GM12878 (cell line): ENCODE measurements around the gene EPB41L4B. TPM values are rescaled to one million over a fixed set of nuclear protein-coding genes. Genes with fewer than 3 reads are reported as not detected.
"Not testable (repeated sequence)": the region's sequence is repeated elsewhere in the genome, so short reads cannot be mapped to it uniquely, and the experiment has no call there.

ENCODE experiments used
- ATAC-seq: fragments of 200-7000 bp; cut with Tn5 transposase; 3 replicates; pipeline ENCODE4 v1.9.1; 2020; ENCODE audit warnings: mild to moderate bottlenecking, moderate library complexity
- BruUV-seq: library from RNA; stranded (reverse); fragments of 400-500 nt; replicated peaks from 2 replicates; lab custom pipeline; 2021; lab: Mats Ljungman, UMichigan
- CTCF ChIA-PET: fragments of 300-600 bp; sonication (Branson Sonifier 250); formaldehyde crosslinking; extraction: SDS; loops from one replicate; lab custom pipeline; 2021; ENCODE audit warnings: inconsistent platforms; lab: Yijun Ruan, JAX
- POLR2A ChIA-PET: fragments of 350-600 bp; formaldehyde crosslinking; extraction: SDS; loops from one replicate; lab custom pipeline; 2021; ENCODE audit warnings: inconsistent platforms; lab: Charles Lee
- RAD21 ChIA-PET: fragments of 300-600 bp; sonication (Branson Sonifier 250); formaldehyde crosslinking; loops from one replicate; lab custom pipeline; 2023; ENCODE audit warnings: antibody characterized with exemption; ENCODE audit not compliant: unreplicated experiment; lab: Charles Lee
- SMC1A ChIA-PET: fragments of 300-600 bp; sonication (Branson Sonifier 250); formaldehyde crosslinking; loops from one replicate; lab custom pipeline; 2023; ENCODE audit not compliant: unreplicated experiment, uncharacterized antibody; lab: Charles Lee
- DNase-seq: peaks from one replicate; pipeline ENCODE4 v3.0.0-alpha.2; 2011; ENCODE audit warnings: low read depth, low spot score
- FAIRE-seq: peaks from 3 replicates; lab custom pipeline; 2011; peaks lifted over from hg19 to GRCh38; lab: Jason Lieb, UNC
- H2AFZ ChIP-seq: 2 replicates; pipeline ENCODE4 v1.6.0; 2011; ENCODE audit warnings: low read depth, low read length, control low read depth; ENCODE audit not compliant: control insufficient read depth
- H3K27ac ChIP-seq: 2 replicates; pipeline ENCODE4 v1.5.1; 2011; ENCODE audit warnings: control low read depth; ENCODE audit not compliant: control insufficient read depth, insufficient read depth
- H3K27me3 ChIP-seq, 2 experiments: replicated peaks in 1 of 2; 2 replicates each; pipeline versions ENCODE4 v1.6.0 to v1.6.1; 2011; ENCODE audit warnings: low read length in 1 of 2; ENCODE audit not compliant: control insufficient read depth in 2 of 2, insufficient read depth in 2 of 2
- H3K36me3 ChIP-seq, 2 experiments: 2 replicates each; pipeline ENCODE4 v1.5.1; 2011; ENCODE audit warnings: low read length in 1 of 2; ENCODE audit not compliant: control insufficient read depth in 2 of 2, insufficient read depth in 2 of 2
- H3K4me1 ChIP-seq: 2 replicates; pipeline ENCODE4 v1.6.1; 2011; ENCODE audit warnings: mild to moderate bottlenecking, low read length, moderate library complexity, mixed read lengths; ENCODE audit not compliant: control insufficient read depth, insufficient read depth
- H3K4me2 ChIP-seq: 2 replicates; pipeline ENCODE4 v1.6.0; 2011; ENCODE audit warnings: control low read depth; ENCODE audit not compliant: control insufficient read depth, insufficient read depth
- H3K4me3 ChIP-seq: fragments of 200-600 bp; sonication (generic); 2 replicates; pipeline ENCODE4 v1.5.1; 2016
- H3K79me2 ChIP-seq: 2 replicates; pipeline ENCODE4 v1.6.0; 2011; ENCODE audit warnings: low read length; ENCODE audit not compliant: control insufficient read depth, insufficient read depth
- H3K9ac ChIP-seq: 2 replicates; pipeline ENCODE4 v1.8.0; 2011; ENCODE audit warnings: low read length, control low read depth, mixed read lengths; ENCODE audit not compliant: control insufficient read depth, insufficient read depth
- H3K9me3 ChIP-seq: replicated peaks from 3 replicates; pipeline ENCODE4 v1.5.1; 2011; ENCODE audit warnings: mild to moderate bottlenecking, low read length; ENCODE audit not compliant: control insufficient read depth, insufficient read depth
- H4K20me1 ChIP-seq: 2 replicates; pipeline ENCODE4 v1.6.0; 2011; ENCODE audit not compliant: control insufficient read depth, insufficient read depth
- BCL11A ChIP-seq: IDR thresholded peaks from 2 replicates; pipeline ENCODE4 v1.6.1; 2011; ENCODE audit warnings: low read depth, low read length
- CHD1 ChIP-seq: IDR thresholded peaks from 2 replicates; pipeline ENCODE4 v1.6.1; 2012; ENCODE audit warnings: low read depth, low read length, improper control_type of control experiment
- DPF2 ChIP-seq: fragments of 450-650 bp; IDR thresholded peaks from 2 replicates; pipeline ENCODE4 v1.6.1; 2017; ENCODE audit warnings: mild to moderate bottlenecking
- FOXM1 ChIP-seq: IDR thresholded peaks from 2 replicates; pipeline ENCODE4 v1.6.1; 2012; ENCODE audit warnings: low read depth, mild to moderate bottlenecking, inconsistent platforms, low read length, moderate library complexity
- KLF5 ChIP-seq: fragments of 450-650 bp; IDR thresholded peaks from 2 replicates; pipeline ENCODE4 v1.6.1; 2014; ENCODE audit warnings: mild to moderate bottlenecking; ENCODE audit not compliant: partially characterized antibody
- NBN ChIP-seq: fragments of 450-650 bp; IDR thresholded peaks from 2 replicates; pipeline ENCODE4 v1.6.1; 2016
- SPI1 ChIP-seq: IDR thresholded peaks from 2 replicates; pipeline ENCODE4 v1.6.1; 2011; ENCODE audit warnings: low read depth, mild to moderate bottlenecking, low read length, moderate library complexity, borderline replicate concordance; ENCODE audit not compliant: insufficient read depth
- SRF ChIP-seq, 2 experiments: IDR thresholded peaks; 2 replicates each; pipeline ENCODE4 v1.6.1; 2011; ENCODE audit warnings: low read depth in 2 of 2, low read length in 2 of 2, mild to moderate bottlenecking in 1 of 2, moderate library complexity in 1 of 2
- YBX1 ChIP-seq: fragments of 450-650 bp; IDR thresholded peaks from 2 replicates; pipeline ENCODE4 v1.6.1; 2016; ENCODE audit warnings: antibody characterized with exemption
- ZBED1 ChIP-seq: IDR thresholded peaks from 2 replicates; pipeline ENCODE4 v1.6.1; 2016; ENCODE audit warnings: borderline replicate concordance
- WGBS: methylation state at CpG from one replicate; pipeline ENCODE4 v1.1.6; 2016; ENCODE audit warnings: low lambda C conversion rate; ENCODE audit not compliant: insufficient replicate concordance, insufficient coverage; ENCODE audit errors: missing lambda C conversion rate; 5-methylcytosine and 5-hydroxymethylcytosine counted together
- in situ Hi-C: fragments of 300-500 bp; cut with MboI; formaldehyde crosslinking; loops from 9 replicates; pipeline ENCODE4 v1.14.3; 2018; ENCODE audit warnings: mixed read lengths
- intact Hi-C: fragments of 100-400 bp; cut with micrococcal nuclease; formaldehyde crosslinking; loops from one replicate; pipeline ENCODE4 v1.14.2; 2022; ENCODE audit not compliant: unreplicated experiment
- polyA plus RNA-seq, 11 experiments: library from polyadenylated mRNA; depleted of rRNA in 4 of 11; unstranded in 6 of 11; stranded (reverse) in 5 of 11; fragments of >200 nt; fragmentation: Nextera tagmentation in 4 of 11; fragmentation: Illumina TruSeq in 1 of 11; extraction: Ambion mirVana in 4 of 11; extraction: Trizol in 1 of 11; gene quantifications; 1 replicate in 1 of 11; 2 replicates in 10 of 11; pipeline versions ENCODE4 v1.2.1 to v1.2.3, GENCODE V29; 2011 to 2016; ENCODE audit warnings: inconsistent platforms in 2 of 11, missing spikeins in 2 of 11, low read depth in 1 of 11
- total RNA-seq, 4 experiments: library from RNA; depleted of rRNA in 3 of 4; stranded (reverse); fragments of >200 nt in 3 of 4; fragmentation: Illumina TruSeq in 1 of 4; extraction: Trizol in 1 of 4; gene quantifications; 2 replicates each; pipeline versions ENCODE4 v1.2.1 to v1.2.3, GENCODE V29; 2013 to 2021
- TF ChIP-seq, protein P1 (sequence below): fragments of 450-650 bp; IDR thresholded peaks from 2 replicates; pipeline ENCODE4 v1.6.1; 2017; ENCODE audit warnings: mild to moderate bottlenecking, low read depth, inconsistent platforms; ENCODE audit not compliant: poor library complexity, severe bottlenecking
- TF ChIP-seq, protein P2 (sequence below): fragments of 450-650 bp; IDR thresholded peaks from 2 replicates; pipeline ENCODE4 v1.6.1; 2014; ENCODE audit warnings: mild to moderate bottlenecking

Gene EPB41L4B
- total and polyA plus RNA-seq, 10 of the 15 experiments (the other 5 are each of a cell fraction or from before 2014, with no cell fraction given) = 0.04 to 0.75 (median 0.13) TPM; not detected in 1

DNA sequence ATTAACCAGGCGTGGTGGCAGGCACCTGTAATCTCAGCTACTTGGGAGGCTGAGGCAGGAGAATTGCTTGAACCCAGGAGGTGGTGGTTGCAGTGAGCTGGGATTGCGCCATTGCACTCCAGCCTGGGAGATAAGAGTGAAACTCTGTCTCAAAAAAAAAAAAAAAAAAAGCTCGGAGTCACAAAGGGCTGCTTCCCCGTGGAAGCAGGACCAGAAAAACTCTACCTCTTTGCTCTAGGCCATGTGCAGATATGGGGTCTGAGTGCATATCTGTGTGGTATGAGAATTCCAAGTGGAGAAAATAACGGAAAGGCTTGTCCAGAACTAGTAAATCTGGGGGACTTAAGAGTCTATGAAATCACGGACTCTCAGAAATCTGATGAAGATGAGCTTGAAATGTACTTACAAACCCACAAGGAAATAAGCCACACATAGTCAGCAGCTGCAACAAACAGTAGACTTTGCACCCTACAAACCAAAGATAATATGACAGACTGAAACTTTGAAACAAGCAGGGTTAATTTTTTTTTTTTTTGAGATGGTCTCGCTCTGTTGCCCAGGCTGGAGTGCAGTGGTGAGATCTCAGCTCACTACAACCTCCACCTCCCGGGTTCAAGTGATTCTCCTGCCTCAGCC, 38.2 kb upstream of the EPB41L4B start:
- H4K20me1 ChIP-seq, BruUV-seq, H3K27ac ChIP-seq, H3K4me3 ChIP-seq, DNase-seq, H2AFZ ChIP-seq, in situ Hi-C loops, H3K36me3 ChIP-seq, H3K4me1 ChIP-seq, ATAC-seq, H3K4me2 ChIP-seq, H3K9me3 ChIP-seq, H3K9ac ChIP-seq, POLR2A ChIA-PET, H3K79me2 ChIP-seq, intact Hi-C loops, H3K27me3 ChIP-seq, FAIRE-seq: not testable (repeated sequence)
- RAD21 ChIA-PET = interaction anchor here (0.7 to 1.1 kb wide), 4 partner anchors 10 to 53 kb away, joined by 3 read pairs; no protein-coding TSS in a partner anchor
- WGBS = 41% methylated on average over 6 of the region's 8 CpGs
- CTCF ChIA-PET = interaction anchor here (1.2 kb wide), 1 partner anchor 20 kb away, joined by 3 read pairs; no protein-coding TSS in a partner anchor
- SMC1A ChIA-PET = interaction anchor here (0.6 kb wide), 1 partner anchor 155 kb away, joined by 3 read pairs; no protein-coding TSS in a partner anchor

DNA sequence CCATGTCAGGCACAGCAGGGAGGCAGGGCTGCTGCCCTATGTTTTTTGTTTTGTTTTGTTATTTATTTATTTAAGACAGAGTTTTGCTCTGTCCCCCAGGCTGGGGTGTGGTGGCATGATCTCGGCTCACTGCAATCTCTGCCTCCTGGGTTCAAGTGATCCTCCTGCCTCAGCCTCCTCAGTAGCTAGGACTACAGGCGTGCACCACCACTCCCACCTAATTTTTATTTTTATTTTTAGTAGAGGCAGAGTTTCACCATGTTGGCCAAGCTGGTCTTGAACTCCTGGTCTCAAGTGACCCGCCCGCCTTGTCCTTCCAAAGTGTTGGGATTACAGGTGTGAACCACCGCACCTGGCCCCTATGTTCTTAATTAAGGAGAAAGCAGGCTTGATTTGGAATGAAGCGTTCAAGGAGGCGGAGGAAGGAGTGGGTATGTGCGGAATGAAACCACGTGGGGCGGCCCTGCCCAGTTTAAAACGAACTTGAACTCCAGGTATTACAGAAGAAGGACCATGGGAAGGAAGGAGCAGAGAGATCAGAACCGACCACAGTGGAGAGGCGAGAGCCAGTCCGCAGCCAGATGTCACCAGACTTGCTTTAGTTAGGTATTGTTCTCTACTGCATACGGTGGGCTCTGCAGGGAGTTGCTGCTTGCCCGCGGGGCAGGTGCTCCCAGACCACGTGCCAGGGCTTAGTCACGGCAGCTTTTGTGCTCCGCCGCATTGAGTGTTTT, 34.9 kb upstream of the EPB41L4B start:
- no peak overlapping the region for H3K4me2 ChIP-seq
- no peaks in the 10 kb centered on the region for H3K27me3 ChIP-seq
- H3K79me2 ChIP-seq = no peaks in the 10 kb centered on the region
- intact Hi-C loops = no loop called here
- no peak for ATAC-seq
- no peak overlapping the region for H3K9ac ChIP-seq
- H3K4me3 ChIP-seq = no peak overlapping the region
- no peak for DNase-seq
- no peak overlapping the region for H3K27ac ChIP-seq
- ChIA-PET RAD21 (no interaction called here), POLR2A (no interaction called here)
- no peaks in the 10 kb centered on the region for H3K36me3 ChIP-seq
- BruUV-seq = no TSS peak
- no peak for FAIRE-seq
- no peak overlapping the region for H2AFZ ChIP-seq
- TF ChIP-seq YBX1 (no peak), DPF2 (no peak), KLF5 (no peak), FOXM1 (no peak), SPI1 (no peak), ZBED1 (no peak), SRF (IDR thresholded peaks at IDR 0.05; ENCODE audit: low read depth in 2 of 2, low read length in 2 of 2) (no peak), CHD1 (no peak), NBN (no peak), BCL11A (no peak)
- TF ChIP-seq, protein P1, sequence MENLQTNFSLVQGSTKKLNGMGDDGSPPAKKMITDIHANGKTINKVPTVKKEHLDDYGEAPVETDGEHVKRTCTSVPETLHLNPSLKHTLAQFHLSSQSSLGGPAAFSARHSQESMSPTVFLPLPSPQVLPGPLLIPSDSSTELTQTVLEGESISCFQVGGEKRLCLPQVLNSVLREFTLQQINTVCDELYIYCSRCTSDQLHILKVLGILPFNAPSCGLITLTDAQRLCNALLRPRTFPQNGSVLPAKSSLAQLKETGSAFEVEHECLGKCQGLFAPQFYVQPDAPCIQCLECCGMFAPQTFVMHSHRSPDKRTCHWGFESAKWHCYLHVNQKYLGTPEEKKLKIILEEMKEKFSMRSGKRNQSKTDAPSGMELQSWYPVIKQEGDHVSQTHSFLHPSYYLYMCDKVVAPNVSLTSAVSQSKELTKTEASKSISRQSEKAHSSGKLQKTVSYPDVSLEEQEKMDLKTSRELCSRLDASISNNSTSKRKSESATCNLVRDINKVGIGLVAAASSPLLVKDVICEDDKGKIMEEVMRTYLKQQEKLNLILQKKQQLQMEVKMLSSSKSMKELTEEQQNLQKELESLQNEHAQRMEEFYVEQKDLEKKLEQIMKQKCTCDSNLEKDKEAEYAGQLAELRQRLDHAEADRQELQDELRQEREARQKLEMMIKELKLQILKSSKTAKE = no peak
- TF ChIP-seq, protein P2, sequence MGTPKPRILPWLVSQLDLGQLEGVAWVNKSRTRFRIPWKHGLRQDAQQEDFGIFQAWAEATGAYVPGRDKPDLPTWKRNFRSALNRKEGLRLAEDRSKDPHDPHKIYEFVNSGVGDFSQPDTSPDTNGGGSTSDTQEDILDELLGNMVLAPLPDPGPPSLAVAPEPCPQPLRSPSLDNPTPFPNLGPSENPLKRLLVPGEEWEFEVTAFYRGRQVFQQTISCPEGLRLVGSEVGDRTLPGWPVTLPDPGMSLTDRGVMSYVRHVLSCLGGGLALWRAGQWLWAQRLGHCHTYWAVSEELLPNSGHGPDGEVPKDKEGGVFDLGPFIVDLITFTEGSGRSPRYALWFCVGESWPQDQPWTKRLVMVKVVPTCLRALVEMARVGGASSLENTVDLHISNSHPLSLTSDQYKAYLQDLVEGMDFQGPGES = no peak
- TF ChIP-seq, all 136 proteins: peak for 0
- no peaks in the 10 kb centered on the region for H4K20me1 ChIP-seq
- ChIA-PET CTCF (no interaction called here), SMC1A (no interaction called here)
- 81% methylated on average over 21 of the region's 21 CpGs for WGBS
- in situ Hi-C loops = no loop called here
- no peaks in the 10 kb centered on the region for H3K9me3 ChIP-seq
- no peaks in the 10 kb centered on the region for H3K4me1 ChIP-seq
